ENCODE results near the gene CDC7.

The CDC7 gene

DNA sequence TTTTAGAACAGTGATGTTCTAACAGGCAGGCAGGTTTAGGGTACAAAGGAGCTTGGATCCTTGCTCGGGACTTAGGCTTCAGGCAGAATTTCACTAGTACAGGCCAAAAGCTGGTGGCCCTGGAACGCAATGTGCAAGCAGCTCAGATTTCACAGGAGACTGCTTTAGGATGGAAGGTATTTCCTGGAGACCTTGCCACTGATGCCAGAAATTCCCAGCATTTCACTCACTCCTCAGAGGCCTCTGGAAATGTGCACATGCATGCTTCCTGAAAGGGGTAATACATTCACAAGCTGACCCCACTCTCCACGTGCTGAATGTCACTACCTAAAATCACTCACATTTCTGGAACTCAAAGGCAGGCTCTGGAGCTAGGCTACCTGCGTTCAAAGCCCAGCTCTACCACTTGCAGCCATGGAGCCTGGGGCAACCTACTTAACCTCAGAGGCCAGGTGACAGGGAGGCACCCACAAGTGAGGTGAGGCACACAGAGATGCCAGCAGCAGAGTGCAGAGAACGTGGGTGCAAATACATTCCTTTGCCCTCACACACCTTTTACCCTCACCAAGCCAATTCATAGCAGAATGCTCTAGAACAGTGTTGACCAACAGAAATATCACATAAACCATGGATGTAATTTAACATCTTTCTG is 56.5 kb downstream of the CDC7 start:
- H3K4me3 ChIP-seq (replicated peaks; ENCODE audit: low read depth, low read length) = no peak overlapping the region
- DNase-seq (ENCODE audit: extremely low read depth, low read depth) = no peak
- TF ChIP-seq CTCF (IDR thresholded peaks at IDR 0.05; ENCODE audit: low read depth, low read length, missing control alignments) = no peak

DNA sequence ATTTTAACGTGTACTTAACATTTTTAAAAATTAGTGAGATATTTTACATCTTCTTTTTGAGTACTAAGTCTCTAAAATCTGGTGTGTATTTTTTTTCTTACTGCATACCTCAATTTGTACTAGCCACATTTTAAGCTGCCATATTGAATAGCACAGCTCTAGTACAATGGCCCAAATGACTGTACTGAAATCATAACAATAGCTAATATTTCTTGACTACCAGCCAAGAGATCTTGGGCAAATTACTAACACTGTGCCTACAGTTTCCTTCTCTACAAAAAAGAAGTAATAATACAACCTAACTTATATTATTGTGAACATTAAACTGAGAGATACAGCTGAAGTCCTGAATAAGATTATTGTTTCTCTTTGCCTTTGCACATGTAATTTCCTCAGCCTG is 57.2 kb downstream of the CDC7 start:
- H3K4me3 ChIP-seq (replicated peaks; ENCODE audit: low read depth, low read length) = no peak overlapping the region
- DNase-seq (ENCODE audit: extremely low read depth, low read depth) = no peak
- no peak for TF ChIP-seq CTCF (IDR thresholded peaks at IDR 0.05; ENCODE audit: low read depth, low read length, missing control alignments)

- TF ChIP-seq CTCF (IDR thresholded peaks at IDR 0.05; ENCODE audit: low read depth, low read length, missing control alignments) = no peak
- no peak for DNase-seq (ENCODE audit: extremely low read depth, low read depth)
- no peak overlapping the region for H3K4me3 ChIP-seq (replicated peaks; ENCODE audit: low read depth, low read length)
Measured at GRCh38 chr1:91559046-91559750, 58.5 kb downstream of the CDC7 start.

- no peak overlapping the region for H3K4me3 ChIP-seq (replicated peaks; ENCODE audit: low read depth, low read length)
- no peak for DNase-seq (ENCODE audit: extremely low read depth, low read depth)
- no peak for TF ChIP-seq CTCF (IDR thresholded peaks at IDR 0.05; ENCODE audit: low read depth, low read length, missing control alignments)
Measured at GRCh38 chr1:91559838-91560565, 59.4 kb downstream of the CDC7 start.

- TF ChIP-seq CTCF (IDR thresholded peaks at IDR 0.05; ENCODE audit: low read depth, low read length, missing control alignments) = no peak
- peak; percentile 77 for DNase-seq (ENCODE audit: extremely low read depth, low read depth)
- H3K4me3 ChIP-seq (replicated peaks; ENCODE audit: low read depth, low read length) = no peak overlapping the region
Measured at GRCh38 chr1:91564888-91565701, 64.4 kb downstream of the CDC7 start.

GRCh38 chr1:91567583-91567982 is 66.9 kb downstream of the CDC7 start:
- no peak for DNase-seq (ENCODE audit: extremely low read depth, low read depth)
- H3K4me3 ChIP-seq (replicated peaks; ENCODE audit: low read depth, low read length) = no peak overlapping the region
- no peak for TF ChIP-seq CTCF (IDR thresholded peaks at IDR 0.05; ENCODE audit: low read depth, low read length, missing control alignments)

Data from HFF-Myc (cell line).